GM10847 (cell line): Measurements from ENCODE around the gene COL2A1.

Experiments
- POLR2A ChIP-seq: IDR thresholded peaks from 2 replicates; pipeline ENCODE4 v1.6.1; 2011; ENCODE audit not compliant: insufficient read length; ENCODE audit errors: extremely low read depth

COL2A1 gene

DNA sequence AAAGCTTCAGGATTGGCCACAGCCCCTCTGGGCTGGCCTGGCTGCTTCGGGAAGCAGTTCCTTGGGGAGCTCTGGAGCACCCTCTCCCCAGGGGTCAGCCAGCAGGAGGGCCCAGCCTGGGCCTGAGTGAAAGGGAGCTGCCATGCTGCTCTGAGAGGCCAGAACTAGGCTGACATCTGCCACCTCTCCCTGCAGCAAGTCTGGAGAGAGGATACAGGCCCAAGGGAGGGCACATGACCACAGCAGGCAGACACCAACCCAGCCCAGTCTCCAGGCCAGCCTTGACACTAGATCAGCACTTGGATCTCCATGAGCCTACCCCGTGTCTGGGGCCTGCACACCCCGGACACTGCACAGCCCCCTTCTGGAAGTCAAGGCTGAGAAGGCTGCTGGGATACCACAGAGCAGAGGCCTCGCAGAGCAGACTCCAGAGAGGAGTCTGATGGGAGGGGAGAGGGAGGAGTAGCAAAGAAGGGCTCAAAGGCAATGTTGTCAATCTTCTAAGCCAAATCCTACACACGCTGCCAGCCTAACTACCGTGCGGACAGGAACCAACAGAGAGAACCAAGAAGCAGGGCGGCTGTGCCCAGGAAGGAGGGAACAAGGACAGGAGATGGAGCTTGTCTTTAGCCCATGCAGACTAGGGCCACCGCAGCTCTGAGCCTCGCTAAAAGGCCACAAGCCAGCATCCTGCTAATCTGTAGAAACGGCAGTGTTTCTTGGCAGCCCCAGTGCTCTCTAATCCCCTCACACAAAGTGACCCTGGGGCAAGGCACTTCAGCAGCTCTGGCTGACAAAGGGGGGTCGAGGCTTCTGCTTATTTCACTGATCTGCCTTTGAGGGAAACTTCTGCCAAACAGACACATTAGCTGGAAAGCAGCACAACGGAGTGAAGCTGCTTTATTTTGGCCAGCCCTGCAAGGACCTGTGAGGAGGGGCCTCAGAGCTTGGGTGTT is 12.9 kb downstream of the COL2A1 start:
- TF ChIP-seq POLR2A: no peak

DNA sequence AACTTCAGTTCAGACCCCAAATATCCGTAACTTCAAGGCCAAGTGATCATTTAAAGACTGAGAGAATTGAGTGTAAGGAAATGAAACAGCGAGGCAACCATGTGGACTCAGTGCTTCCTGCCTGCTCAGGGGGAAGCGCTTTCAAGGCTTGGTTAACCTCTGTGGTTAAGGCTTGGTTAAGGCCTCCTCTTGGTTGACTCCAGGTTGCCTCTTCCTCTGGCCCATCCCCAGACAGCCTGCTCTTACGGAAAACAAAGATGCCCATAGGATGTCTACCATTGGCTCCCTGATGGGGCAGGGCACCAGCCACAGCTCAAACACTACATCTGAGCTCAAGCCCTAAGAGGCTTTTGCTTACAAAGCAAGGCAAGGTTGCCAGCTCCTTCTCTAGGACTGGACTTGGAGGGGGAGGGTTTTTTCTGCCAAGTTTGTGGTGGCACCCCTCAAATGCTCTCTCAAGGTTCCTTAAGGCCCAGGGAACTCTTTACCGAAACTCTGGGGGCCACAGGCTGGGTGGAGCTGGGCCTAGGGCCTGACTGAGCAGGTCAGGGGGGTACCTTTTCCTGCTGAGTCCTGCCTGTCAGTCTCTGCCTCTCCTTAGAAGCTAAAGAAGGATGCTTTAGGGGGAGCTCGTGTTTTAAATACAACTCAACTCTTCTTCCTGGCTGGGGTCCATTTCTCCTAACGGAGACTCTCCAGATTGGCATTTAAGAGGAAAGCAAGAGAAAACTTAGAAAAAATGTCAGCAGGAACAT is 13.7 kb downstream of the COL2A1 start:
- no peak for TF ChIP-seq POLR2A

DNA sequence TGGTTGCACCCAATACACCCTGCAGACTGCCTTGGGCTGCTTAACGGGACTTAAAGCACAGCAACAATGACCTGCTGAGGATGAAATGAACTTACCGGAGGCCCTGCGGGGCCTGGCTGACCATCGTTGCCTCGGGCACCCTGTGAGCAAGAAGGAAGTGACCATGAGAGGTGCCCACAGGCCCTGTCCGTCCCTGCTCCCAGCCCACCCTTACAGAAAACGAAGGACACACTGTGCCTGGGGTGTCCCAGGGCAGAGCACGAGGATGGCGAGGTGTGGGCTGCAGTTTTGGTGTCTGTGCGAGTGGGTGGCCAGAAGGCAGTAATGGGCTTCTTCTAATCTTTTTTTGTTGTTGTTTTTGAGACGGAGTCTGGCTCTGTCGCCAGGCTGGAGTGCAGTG is 14.6 kb downstream of the COL2A1 start:
- no peak for TF ChIP-seq POLR2A

DNA sequence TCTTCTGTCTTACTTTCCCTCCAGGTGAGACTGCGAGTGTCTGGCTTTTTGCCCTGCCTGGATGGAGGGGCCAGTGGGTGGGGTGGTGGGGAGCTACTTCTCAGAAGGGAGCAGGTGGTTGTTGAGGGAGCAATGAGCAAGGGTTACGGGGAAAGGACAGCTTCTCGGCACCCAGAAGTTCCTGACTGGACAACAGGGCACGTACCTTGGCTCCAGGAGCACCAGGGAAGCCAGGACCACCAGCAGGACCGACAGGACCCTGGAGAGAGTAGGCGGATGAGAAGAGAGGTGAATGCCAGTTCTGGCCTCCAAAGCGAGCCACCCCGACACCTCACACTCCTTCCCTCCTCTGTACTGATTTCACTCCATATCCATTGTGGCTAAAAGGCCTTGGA is 15.3 kb downstream of the COL2A1 start:
- TF ChIP-seq POLR2A: no peak

DNA sequence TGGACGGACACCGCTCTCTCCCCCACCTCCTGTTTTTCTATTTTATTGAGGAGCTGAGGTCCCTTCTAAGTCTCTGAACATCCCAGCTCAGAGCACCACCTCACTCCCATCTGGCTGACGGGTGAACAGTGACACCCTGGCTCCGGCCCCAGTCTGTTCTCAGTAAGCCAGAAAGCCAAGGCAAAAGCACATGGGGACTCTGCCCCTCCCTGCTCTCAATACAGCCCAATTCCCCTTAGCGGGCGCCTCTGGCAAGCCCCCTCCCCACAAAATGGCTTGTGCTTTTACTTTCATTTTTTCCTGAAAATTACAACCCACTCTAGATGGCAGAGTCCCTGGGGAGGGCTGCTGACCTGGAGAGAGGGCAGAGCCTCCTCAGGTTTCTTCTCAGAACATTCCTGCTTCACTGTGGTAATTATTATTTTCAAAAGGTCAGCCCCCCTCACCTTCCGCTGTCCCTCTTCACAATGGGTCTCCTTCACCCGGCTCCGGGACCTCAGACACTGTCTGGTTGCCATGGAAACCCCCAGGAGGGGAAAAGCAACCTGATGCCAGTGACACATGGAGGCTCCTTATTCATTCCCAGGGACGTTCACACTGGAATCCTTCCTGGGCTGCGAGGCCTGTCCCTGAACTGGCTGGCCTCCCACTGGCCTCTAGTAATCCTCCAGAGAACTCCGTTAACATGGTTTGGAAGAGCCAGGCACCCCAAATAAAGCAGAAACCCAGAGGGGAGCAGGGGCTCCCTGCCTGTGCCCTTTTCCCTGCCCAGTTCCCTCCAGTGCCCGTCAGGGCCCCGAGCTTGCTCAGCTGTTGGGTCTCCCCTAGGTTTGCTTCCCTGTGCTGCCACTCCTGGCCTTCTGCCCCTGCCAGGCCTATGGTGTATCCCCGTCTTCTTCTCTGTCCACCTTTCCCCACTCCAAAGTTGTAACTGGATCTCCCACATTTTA is 15.9 kb downstream of the COL2A1 start:
- TF ChIP-seq POLR2A: no peak

DNA sequence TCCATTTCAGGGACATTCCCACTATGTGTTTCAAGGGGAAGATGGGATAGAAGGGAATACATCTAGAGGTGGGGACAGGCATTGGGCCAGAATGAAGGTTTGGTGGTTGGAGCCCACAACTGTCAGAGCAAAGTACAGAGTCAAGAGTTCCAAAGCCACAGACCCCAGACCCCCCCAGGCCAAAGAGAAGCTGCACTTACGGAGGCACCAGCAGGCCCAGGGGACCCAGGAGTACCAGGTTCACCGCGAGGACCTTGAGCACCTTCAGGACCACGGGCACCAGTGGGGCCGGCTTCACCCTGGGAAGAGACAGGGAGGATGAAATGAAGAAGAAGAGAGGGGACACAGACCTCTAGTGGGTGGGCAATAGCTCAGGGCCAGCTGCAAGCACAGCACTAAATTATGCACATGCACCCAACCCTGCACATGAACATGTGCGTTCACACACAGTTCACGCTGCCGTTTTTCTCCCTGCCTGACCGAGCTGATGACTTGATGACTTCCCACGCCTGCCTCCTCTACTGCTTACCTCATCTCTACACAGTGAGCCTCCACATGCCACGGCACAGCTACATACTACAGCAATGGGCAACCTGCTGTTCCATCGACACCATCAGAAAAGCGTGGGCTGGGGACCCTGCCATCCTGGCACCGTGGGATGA is 16.7 kb downstream of the COL2A1 start:
- TF ChIP-seq POLR2A: no peak

DNA sequence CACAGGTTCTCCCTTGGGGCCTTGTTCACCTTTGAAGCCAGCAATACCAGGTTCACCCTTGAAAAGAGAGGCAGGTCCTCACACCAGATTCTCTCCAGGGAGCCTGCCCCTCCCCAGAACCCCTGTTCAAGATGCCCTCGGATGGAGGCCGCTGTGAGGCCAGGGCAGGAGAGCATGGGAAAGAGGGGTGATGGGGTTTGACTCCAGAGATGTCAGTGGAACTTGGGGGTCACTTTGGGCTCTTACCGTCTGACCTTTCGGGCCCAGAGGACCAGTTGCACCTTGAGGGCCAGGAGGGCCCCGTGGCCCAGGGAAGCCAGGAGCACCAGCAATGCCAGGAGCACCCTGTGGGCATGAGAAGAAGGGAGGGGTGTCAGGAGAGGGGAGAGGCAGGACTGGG is 17.4 kb downstream of the COL2A1 start:
- TF ChIP-seq POLR2A: no peak

DNA sequence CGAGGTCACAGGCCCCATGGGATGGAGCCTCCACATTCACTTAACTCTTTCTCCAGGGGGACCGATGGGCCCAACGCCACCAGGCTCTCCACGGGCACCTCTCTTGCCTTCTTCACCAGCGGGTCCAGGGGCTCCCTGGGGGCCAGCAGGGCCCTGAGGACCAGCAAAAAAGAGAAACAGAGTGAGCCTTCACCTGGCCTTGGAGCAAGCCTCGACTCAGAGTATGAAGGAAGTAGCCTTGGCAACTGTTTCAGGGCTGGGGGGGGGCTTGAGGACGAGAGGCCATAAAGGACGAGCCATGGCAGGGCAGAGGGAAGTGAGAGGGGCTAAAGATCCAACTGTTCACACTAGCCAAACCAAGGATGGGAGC is 18.0 kb downstream of the COL2A1 start:
- no peak for TF ChIP-seq POLR2A

DNA sequence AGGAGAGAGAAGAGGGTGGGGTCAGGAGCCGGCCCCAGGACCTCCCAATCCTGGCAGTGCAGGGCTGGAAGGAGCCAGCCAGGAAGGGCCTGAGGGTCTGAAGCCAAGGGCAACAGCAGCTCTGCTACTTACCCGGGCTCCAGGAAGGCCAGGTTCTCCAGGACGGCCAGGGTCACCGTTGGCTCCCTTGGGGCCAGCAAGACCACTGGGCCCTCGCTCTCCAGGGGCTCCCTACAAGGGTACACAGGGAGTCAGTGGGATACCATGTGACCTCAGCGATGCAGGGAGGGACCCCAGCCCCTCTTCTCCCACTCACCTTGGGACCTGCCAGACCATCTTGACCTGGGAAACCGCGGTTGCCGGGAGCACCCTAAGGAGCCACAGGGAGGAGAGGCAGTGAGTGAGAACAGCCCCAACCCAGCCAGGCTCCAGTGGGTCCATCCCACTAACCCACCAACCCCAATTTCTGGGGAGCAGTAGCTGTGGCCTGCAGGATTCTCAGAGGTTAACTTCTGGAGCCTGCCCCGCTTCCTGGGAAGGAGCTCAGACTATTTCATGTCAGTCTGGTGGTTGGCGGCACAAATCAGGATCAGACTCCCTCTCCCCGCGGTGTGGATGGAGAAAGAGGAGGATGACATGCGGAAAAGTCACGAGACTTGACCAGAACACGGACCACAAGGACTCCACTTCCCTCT is 18.5 kb downstream of the COL2A1 start:
- TF ChIP-seq POLR2A: no peak

DNA sequence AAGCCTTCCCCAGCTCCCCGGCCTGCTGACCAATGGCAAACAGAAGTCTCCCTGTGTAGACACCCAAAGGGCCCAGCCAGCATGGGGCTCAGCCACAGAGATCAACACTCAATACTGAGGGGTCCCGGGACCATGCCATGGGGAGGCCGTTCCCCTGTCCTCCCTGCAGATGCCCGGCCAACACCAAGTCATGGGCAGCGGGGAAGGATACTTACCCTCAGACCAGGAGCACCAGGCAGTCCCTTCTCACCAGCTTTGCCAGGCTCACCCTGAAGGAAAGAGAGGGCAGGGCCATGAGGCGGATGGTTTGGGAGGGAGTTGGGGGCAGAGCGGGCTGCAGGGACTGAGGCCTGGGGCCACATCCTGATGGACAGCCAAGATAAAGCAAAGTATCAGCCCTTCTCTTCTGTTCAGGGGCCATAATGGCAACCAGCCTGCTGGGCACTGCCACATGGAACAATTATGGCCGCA is 19.9 kb downstream of the COL2A1 start:
- TF ChIP-seq POLR2A: no peak

DNA sequence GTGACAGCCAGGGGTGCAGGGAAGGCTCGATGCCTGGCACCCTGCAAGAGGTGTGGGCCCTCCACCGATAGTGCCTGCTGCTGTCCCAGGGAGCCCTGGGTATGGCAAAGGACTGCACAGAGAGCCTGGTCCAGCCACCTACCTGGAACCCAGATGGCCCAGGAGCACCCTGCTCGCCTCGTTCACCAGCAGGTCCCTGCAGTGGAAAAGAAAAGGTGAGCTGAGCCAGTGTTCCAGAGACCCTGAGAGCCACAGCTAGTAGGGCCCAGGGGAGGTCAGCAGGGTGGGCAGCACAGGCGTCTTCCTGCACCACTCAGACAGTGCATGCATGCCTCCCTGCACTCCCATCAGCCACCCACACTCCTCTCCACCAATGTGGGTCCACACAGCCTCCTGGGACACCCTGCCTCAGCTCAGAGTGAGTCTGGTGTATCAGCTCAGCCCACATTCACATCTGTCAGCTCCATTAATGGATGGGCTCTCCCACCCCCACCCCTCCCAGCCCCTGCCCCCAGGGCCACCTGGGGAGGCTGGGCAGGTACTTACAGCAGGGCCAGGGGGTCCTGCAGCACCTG is 20.6 kb downstream of the COL2A1 start:
- no peak for TF ChIP-seq POLR2A

DNA sequence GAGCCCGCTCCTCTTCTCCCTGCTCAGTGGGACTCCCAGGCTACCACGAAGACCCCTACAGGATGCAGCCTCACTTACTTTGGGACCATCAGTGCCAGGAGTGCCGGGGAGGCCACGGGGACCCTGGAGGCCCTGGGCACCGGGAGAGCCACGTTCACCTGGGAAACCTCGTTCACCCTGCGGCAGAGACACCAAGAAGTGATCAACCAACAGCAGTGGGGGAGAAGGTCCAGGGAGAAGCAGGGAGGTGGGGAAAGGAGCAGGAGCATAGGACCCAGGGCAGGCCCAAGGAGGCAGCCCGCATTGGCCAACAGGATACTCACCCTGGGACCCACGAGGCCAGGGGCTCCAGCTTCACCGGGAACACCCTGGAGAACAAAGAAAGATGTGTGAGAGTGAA is 21.5 kb downstream of the COL2A1 start:
- TF ChIP-seq POLR2A: no peak

DNA sequence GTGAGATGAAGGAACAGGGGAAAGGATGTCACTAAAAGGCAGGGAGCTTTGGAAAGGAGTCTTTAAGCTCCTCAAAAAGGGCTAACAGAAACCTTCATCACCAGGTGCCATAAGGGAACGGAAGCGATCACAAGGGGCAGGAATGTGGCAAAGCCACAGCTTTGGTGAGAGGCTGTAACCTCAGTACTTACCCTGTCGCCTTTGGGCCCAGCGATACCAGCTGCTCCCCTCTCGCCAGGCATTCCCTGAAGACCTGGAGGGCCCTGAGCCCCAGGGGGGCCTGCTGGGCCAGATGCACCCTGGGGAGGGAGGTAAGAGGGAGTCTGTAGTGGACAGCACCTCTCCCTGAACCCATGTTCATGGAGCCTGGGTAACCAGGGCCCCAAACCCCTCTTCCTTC is 22.0 kb downstream of the COL2A1 start:
- no peak for TF ChIP-seq POLR2A
